HFFc6 (cell line): ENCODE results near the gene UNC13D. TPM values are rescaled to one million over a fixed set of nuclear protein-coding genes. Genes with fewer than 3 reads are reported as not detected.

Source experiments
- DNase-seq: peaks from one replicate; pipeline ENCODE4 v3.0.0-alpha.2; 2018
- H3K27ac Mint-ChIP-seq: 2 replicates; pipeline ENCODE4 v1.8.0; 2020; ENCODE audit warnings: mild to moderate bottlenecking, mixed read lengths
- H3K27me3 Mint-ChIP-seq: 2 replicates; pipeline ENCODE4 v1.8.0; 2021; ENCODE audit warnings: mild to moderate bottlenecking, moderate library complexity, mixed read lengths; ENCODE audit not compliant: insufficient read depth
- H3K36me3 Mint-ChIP-seq: 2 replicates; pipeline ENCODE4 v1.8.0; 2021; ENCODE audit warnings: low read depth, mixed read lengths
- H3K4me1 Mint-ChIP-seq: 2 replicates; pipeline ENCODE4 v1.8.0; 2020; ENCODE audit warnings: low read depth, mixed read lengths
- H3K4me3 Mint-ChIP-seq: 2 replicates; pipeline ENCODE4 v1.8.0; 2020; ENCODE audit warnings: mild to moderate bottlenecking, moderate library complexity, mixed read lengths
- H3K9me3 Mint-ChIP-seq: 2 replicates; pipeline ENCODE4 v1.8.0; 2020; ENCODE audit warnings: mild to moderate bottlenecking, mixed read lengths
- total RNA-seq, 6 experiments: library from RNA; stranded (reverse); fragmentation: NEBNext Ultra II Directional; extraction: Animal tissue kit (Norgen Biotek cat#: 25700); gene quantifications; 2 replicates in 1 of 6; 3 replicates in 5 of 6; pipeline ENCODE4 v1.2.3, GENCODE V29; 2021
- TF ChIP-seq, protein P1 (sequence below): fragments of 200-600 bp; sonication (generic); IDR thresholded peaks from 2 replicates; pipeline ENCODE4 v1.5.0; 2021; ENCODE audit warnings: antibody characterized with exemption, mild to moderate bottlenecking

Gene UNC13D
- total RNA-seq, 6 experiments from 2014 or later, result 0.17 to 0.78 (median 0.24) TPM

DNA sequence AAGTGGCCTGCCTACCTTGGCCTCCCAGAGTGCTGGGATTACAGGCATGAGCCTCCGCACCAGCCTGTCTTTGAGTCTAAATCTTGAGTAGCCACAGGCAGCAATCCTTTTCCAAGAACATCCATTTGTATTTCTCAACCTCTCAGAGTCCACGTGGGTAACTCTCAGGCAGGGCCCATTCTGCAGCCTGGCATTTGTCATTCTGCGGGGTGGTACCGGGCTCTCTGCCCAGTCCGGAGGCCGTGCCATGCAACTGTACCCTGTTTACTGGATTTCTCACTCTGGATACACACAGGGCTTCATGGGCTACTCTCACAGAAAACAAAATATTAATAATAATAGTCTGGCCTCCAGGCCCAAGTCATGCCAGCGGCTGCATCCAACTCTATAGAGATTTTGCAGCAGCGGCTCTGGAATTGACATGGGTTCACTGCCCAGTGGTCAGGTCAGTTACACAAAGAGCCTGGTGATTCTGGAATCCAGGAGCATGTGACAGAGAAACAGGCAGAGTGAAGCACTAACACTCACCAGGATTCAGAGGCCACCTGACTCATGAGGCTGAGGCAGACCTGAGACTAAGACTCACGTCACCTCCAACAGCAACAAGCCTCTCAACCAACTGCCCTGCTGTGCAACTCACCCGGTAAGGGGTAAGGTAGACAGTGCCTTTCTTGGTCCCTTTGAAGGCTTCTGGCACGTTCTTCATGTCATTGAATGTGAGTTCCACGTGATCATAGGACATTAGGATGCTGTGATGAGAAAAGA lies 6.9 kb upstream of the UNC13D start:
- no peaks in the 10 kb centered on the region for H3K9me3 Mint-ChIP-seq
- no peaks in the 10 kb centered on the region for H3K27me3 Mint-ChIP-seq
- TF ChIP-seq, protein P1, sequence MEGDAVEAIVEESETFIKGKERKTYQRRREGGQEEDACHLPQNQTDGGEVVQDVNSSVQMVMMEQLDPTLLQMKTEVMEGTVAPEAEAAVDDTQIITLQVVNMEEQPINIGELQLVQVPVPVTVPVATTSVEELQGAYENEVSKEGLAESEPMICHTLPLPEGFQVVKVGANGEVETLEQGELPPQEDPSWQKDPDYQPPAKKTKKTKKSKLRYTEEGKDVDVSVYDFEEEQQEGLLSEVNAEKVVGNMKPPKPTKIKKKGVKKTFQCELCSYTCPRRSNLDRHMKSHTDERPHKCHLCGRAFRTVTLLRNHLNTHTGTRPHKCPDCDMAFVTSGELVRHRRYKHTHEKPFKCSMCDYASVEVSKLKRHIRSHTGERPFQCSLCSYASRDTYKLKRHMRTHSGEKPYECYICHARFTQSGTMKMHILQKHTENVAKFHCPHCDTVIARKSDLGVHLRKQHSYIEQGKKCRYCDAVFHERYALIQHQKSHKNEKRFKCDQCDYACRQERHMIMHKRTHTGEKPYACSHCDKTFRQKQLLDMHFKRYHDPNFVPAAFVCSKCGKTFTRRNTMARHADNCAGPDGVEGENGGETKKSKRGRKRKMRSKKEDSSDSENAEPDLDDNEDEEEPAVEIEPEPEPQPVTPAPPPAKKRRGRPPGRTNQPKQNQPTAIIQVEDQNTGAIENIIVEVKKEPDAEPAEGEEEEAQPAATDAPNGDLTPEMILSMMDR, result no peak
- H3K4me1 Mint-ChIP-seq, result peaks cover under 1% of the 10 kb centered on the region
- no peak overlapping the region for H3K27ac Mint-ChIP-seq
- DNase-seq, result no peak
- peaks cover 8% of the 10 kb centered on the region for H3K36me3 Mint-ChIP-seq
- no peak overlapping the region for H3K4me3 Mint-ChIP-seq

DNA sequence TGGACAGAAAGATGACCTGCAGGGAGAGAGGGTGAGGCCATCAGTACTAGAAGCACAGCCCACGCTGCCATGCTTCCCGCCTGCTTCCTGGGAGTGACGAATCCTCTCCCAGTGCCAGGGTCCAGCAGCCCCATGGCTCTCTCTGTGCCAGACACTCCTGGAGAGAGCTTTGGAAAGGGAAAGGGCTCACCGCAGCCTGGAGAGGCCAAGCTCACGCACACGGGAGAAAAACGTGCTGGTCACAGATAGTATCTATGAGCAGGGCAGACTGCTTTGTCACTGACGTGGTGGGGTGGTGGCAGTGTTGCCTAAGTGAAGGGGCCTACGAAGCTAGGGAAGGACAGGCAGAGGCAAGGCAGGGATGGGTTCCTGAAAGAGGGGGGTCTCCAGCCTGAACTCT lies 5.5 kb upstream of the UNC13D start:
- Mint-ChIP-seq H3K27ac (no peak overlapping the region), H3K4me3 (no peak overlapping the region), H3K9me3 (no peaks in the 10 kb centered on the region), H3K4me1 (peaks cover 5% of the 10 kb centered on the region), H3K36me3 (peaks cover 8% of the 10 kb centered on the region), H3K27me3 (no peaks in the 10 kb centered on the region)
- TF ChIP-seq, protein P1, result no peak
- no peak for DNase-seq

- H3K36me3 Mint-ChIP-seq, result peaks cover 8% of the 10 kb centered on the region
- no peaks in the 10 kb centered on the region for H3K27me3 Mint-ChIP-seq
- no peak overlapping the region for H3K27ac Mint-ChIP-seq
- no peak for DNase-seq
- H3K4me1 Mint-ChIP-seq, result peaks cover 5% of the 10 kb centered on the region
- no peaks in the 10 kb centered on the region for H3K9me3 Mint-ChIP-seq
- H3K4me3 Mint-ChIP-seq, result no peak overlapping the region
- TF ChIP-seq, protein P1, result no peak
Measured at GRCh38 chr17:75849279-75849646, 5.1 kb upstream of the UNC13D start.

- no peaks in the 10 kb centered on the region for H3K9me3 Mint-ChIP-seq
- no peak overlapping the region for H3K4me3 Mint-ChIP-seq
- H3K27me3 Mint-ChIP-seq, result no peaks in the 10 kb centered on the region
- H3K27ac Mint-ChIP-seq, result no peak overlapping the region
- H3K36me3 Mint-ChIP-seq, result peaks cover 8% of the 10 kb centered on the region
- DNase-seq, result peak; percentile 9
- TF ChIP-seq, protein P1, result peak; percentile 81
- H3K4me1 Mint-ChIP-seq, result peaks cover 5% of the 10 kb centered on the region
Measured at GRCh38 chr17:75848523-75849278, 4.5 kb upstream of the UNC13D start.

DNA sequence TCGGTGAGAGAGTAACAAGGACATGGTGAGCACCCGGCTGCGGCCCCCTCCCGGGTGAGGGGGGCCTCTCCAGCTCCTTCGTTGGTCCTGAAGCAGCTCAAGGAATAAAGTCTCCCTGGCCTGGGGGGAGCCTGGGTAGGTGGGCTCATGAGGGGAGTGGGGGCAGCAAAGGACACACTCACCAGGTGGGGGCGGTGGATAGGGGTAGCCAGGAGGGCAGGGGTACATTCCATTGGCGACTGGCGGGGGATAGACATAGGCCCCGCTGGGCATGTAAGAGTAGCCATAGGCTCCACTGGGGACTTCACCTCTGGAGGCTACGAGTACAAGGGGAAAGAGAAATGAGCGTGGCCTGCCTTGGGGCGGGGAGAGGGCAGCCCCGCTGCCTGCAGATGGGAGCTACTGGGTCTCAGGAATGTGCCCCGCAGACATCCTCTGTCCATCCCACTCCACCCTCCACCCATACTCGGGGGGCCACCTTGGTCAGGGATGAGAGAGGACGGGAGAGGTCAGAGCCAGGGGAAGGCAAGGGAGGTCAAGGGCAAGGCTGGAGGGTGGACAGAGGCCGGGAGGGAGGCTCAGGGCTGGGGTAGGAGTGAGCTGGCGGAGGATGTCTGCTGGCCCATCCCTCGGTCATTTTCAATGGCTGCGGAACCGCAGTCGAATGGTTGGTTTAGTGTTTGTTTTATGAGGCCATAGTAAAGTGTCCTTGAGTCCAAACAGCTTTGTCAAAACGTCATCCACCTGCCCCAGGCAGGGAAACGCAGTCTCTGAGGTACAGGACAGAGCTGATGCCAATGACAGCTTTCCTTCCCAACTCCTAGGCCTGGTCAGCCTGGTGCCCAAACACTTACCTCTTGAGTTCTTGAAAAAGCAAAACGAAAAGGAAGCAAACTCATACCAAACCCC lies 3.7 kb upstream of the UNC13D start:
- Mint-ChIP-seq H3K36me3 (peaks cover 8% of the 10 kb centered on the region), H3K9me3 (no peaks in the 10 kb centered on the region), H3K27me3 (no peaks in the 10 kb centered on the region), H3K4me3 (no peak overlapping the region), H3K4me1 (peaks cover 5% of the 10 kb centered on the region), H3K27ac (no peak overlapping the region)
- DNase-seq, result no peak
- TF ChIP-seq, protein P1, result no peak
